HEK293 (cell line): Measurements from ENCODE around the gene ATG101.

Source experiments
- BCL11A ChIP-seq: fragments of 450-650 bp; formaldehyde crosslinking; IDR thresholded peaks from 2 replicates; pipeline ENCODE4 v1.5.1; 2016; ENCODE audit warnings: low read depth, missing biosample characterization, missing genetic modification characterization
- BCL11B ChIP-seq: fragments of 450-650 bp; formaldehyde crosslinking; IDR thresholded peaks from 2 replicates; pipeline ENCODE4 v1.5.1; 2016; ENCODE audit warnings: low read depth, missing biosample characterization, missing genetic modification characterization
- GFI1B ChIP-seq: fragments of 450-650 bp; formaldehyde crosslinking; IDR thresholded peaks from 2 replicates; pipeline ENCODE4 v1.5.1; 2016; ENCODE audit warnings: missing biosample characterization, missing genetic modification characterization
- GLIS1 ChIP-seq: fragments of 450-650 bp; formaldehyde crosslinking; IDR thresholded peaks from 2 replicates; pipeline ENCODE4 v1.5.1; 2016; ENCODE audit warnings: missing biosample characterization, missing genetic modification characterization
- GLIS2 ChIP-seq: fragments of 450-650 bp; formaldehyde crosslinking; IDR thresholded peaks from 2 replicates; pipeline ENCODE4 v1.5.1; 2016; ENCODE audit warnings: missing biosample characterization, missing genetic modification characterization
- HOXC10 ChIP-seq: sonication (generic); formaldehyde crosslinking; IDR thresholded peaks from 2 replicates; pipeline ENCODE4 v1.8.1; 2023; ENCODE audit warnings: mild to moderate bottlenecking, missing genetic modification reagents
- HOXD13 ChIP-seq: sonication (generic); formaldehyde crosslinking; IDR thresholded peaks from 2 replicates; pipeline ENCODE4 v1.8.0; 2022; ENCODE audit warnings: missing genetic modification reagents, borderline replicate concordance
- IKZF3 ChIP-seq: fragments of 450-650 bp; IDR thresholded peaks from 2 replicates; pipeline ENCODE4 v1.5.0; 2018; ENCODE audit warnings: missing biosample characterization, mild to moderate bottlenecking, missing genetic modification characterization, moderate library complexity
- KLF1 ChIP-seq: fragments of 450-650 bp; formaldehyde crosslinking; IDR thresholded peaks from 2 replicates; pipeline ENCODE4 v1.5.1; 2016; ENCODE audit warnings: missing biosample characterization, missing genetic modification characterization
- KLF10 ChIP-seq: fragments of 450-650 bp; IDR thresholded peaks from 2 replicates; pipeline ENCODE4 v1.5.1; 2018; ENCODE audit warnings: missing biosample characterization, mild to moderate bottlenecking, missing genetic modification characterization
- KLF17 ChIP-seq: fragments of 450-650 bp; formaldehyde crosslinking; IDR thresholded peaks from 2 replicates; pipeline ENCODE4 v1.5.1; 2016; ENCODE audit warnings: missing biosample characterization, missing genetic modification characterization
- KLF7 ChIP-seq: fragments of 450-650 bp; formaldehyde crosslinking; IDR thresholded peaks from 2 replicates; pipeline ENCODE4 v1.5.1; 2016; ENCODE audit warnings: missing biosample characterization, missing genetic modification characterization, borderline replicate concordance
- PATZ1 ChIP-seq: fragments of 450-650 bp; formaldehyde crosslinking; IDR thresholded peaks from 2 replicates; pipeline ENCODE4 v1.5.1; 2016; ENCODE audit warnings: missing biosample characterization, missing genetic modification characterization
- PRDM2 ChIP-seq: fragments of 450-650 bp; formaldehyde crosslinking; IDR thresholded peaks from 2 replicates; pipeline ENCODE4 v1.5.1; 2016; ENCODE audit warnings: missing biosample characterization, missing genetic modification characterization, borderline replicate concordance
- SP2 ChIP-seq: fragments of 450-650 bp; formaldehyde crosslinking; IDR thresholded peaks from 2 replicates; pipeline ENCODE4 v1.5.1; 2016; ENCODE audit warnings: missing biosample characterization, missing genetic modification characterization
- SP7 ChIP-seq: fragments of 450-650 bp; formaldehyde crosslinking; IDR thresholded peaks from 2 replicates; pipeline ENCODE4 v1.5.1; 2016; ENCODE audit warnings: missing biosample characterization, missing genetic modification characterization
- ZBTB20 ChIP-seq: fragments of 450-650 bp; formaldehyde crosslinking; IDR thresholded peaks from 2 replicates; pipeline ENCODE4 v1.5.1; 2016; ENCODE audit warnings: missing biosample characterization, missing genetic modification characterization
- ZBTB49 ChIP-seq: fragments of 450-650 bp; formaldehyde crosslinking; IDR thresholded peaks from 2 replicates; pipeline ENCODE4 v1.5.1; 2016; ENCODE audit warnings: missing biosample characterization, missing genetic modification characterization, low read depth
- ZNF140 ChIP-seq: fragments of 450-650 bp; formaldehyde crosslinking; IDR thresholded peaks from 2 replicates; pipeline ENCODE4 v1.5.1; 2016; ENCODE audit warnings: missing biosample characterization, missing genetic modification characterization
- ZNF184 ChIP-seq: fragments of 450-650 bp; IDR thresholded peaks from 2 replicates; pipeline ENCODE4 v1.5.1; 2018; ENCODE audit warnings: missing biosample characterization, mild to moderate bottlenecking, missing genetic modification characterization
- ZNF19 ChIP-seq: fragments of 450-650 bp; formaldehyde crosslinking; IDR thresholded peaks from 2 replicates; pipeline ENCODE4; 2016; ENCODE audit warnings: missing biosample characterization, missing genetic modification characterization, low read depth
- ZNF394 ChIP-seq: fragments of 450-650 bp; formaldehyde crosslinking; IDR thresholded peaks from 2 replicates; pipeline ENCODE4 v1.5.1; 2016; ENCODE audit warnings: missing biosample characterization, missing genetic modification characterization, mild to moderate bottlenecking, moderate library complexity, borderline replicate concordance
- ZNF423 ChIP-seq: fragments of 450-650 bp; formaldehyde crosslinking; IDR thresholded peaks from 2 replicates; pipeline ENCODE4 v1.5.1; 2016; ENCODE audit warnings: missing biosample characterization, missing genetic modification characterization
- ZNF473 ChIP-seq: fragments of 450-650 bp; formaldehyde crosslinking; IDR thresholded peaks from 2 replicates; pipeline ENCODE4 v1.5.1; 2017; ENCODE audit warnings: missing biosample characterization, missing genetic modification characterization
- ZNF610 ChIP-seq: fragments of 450-650 bp; formaldehyde crosslinking; IDR thresholded peaks from 2 replicates; pipeline ENCODE4 v1.5.1; 2016; ENCODE audit warnings: missing biosample characterization, missing genetic modification characterization, borderline replicate concordance
- ZNF629 ChIP-seq: fragments of 450-650 bp; formaldehyde crosslinking; IDR thresholded peaks from 2 replicates; pipeline ENCODE4 v1.5.1; 2017; ENCODE audit warnings: missing biosample characterization, missing genetic modification characterization
- ZNF654 ChIP-seq: fragments of 450-650 bp; formaldehyde crosslinking; IDR thresholded peaks from 2 replicates; pipeline ENCODE4 v1.5.1; 2016; ENCODE audit warnings: low read depth, missing biosample characterization, missing genetic modification characterization
- ZSCAN30 ChIP-seq: fragments of 450-650 bp; IDR thresholded peaks from 2 replicates; pipeline ENCODE4 v1.5.1; 2018; ENCODE audit warnings: missing biosample characterization, mild to moderate bottlenecking, missing genetic modification characterization, moderate library complexity

Gene ATG101

GRCh38 chr12:52032804-52033445 is 36.9 kb upstream of the ATG101 start (continued):
- TF ChIP-seq BCL11A: 0 out of 2 replicates have a peak, but pooled peaks have one; percentile 10
- no peak for TF ChIP-seq ZNF184 (tag by site-specific recombination)
- TF ChIP-seq ZNF19 (tag by site-specific recombination): no peak
- TF ChIP-seq ZBTB20 (tag by site-specific recombination): peak; percentile 12; the same call in 1 of the 2 replicates
- TF ChIP-seq PATZ1: peak; percentile 96
- no peak for TF ChIP-seq ZNF610 (tag by site-specific recombination)
- TF ChIP-seq ZNF394 (tag by site-specific recombination): no peak; the same call in 1 of the 2 replicates
- peak; percentile 96 for TF ChIP-seq KLF10 (tag by site-specific recombination)
- no peak for TF ChIP-seq HOXD13
- TF ChIP-seq GLIS2 (tag by site-specific recombination): peak; percentile 94
- TF ChIP-seq BCL11B: peak; percentile 79; the same call in 1 of the 2 replicates
- TF ChIP-seq ZNF140 (tag by site-specific recombination): no peak
- no peak for TF ChIP-seq ZNF473 (tag by site-specific recombination)
- peak; percentile 42 for TF ChIP-seq SP7 (tag by site-specific recombination)
- TF ChIP-seq SP2 (tag by site-specific recombination): peak; percentile 85
- peak; percentile 96 for TF ChIP-seq ZNF629 (tag by site-specific recombination)
- no peak for TF ChIP-seq ZBTB49 (tag by site-specific recombination)
- peak; percentile 81 for TF ChIP-seq KLF1 (tag by site-specific recombination)
- peak; percentile 84 for TF ChIP-seq IKZF3 (tag by site-specific recombination)
- 0 out of 2 replicates have a peak, but pooled peaks have one; percentile 17 for TF ChIP-seq KLF7 (tag by site-specific recombination)
- peak; percentile 59; the same call in 1 of the 2 replicates for TF ChIP-seq ZSCAN30
- TF ChIP-seq KLF17 (tag by site-specific recombination): peak; percentile 66; the same call in 1 of the 2 replicates
- TF ChIP-seq ZNF654 (tag by site-specific recombination): 0 out of 2 replicates have a peak, but pooled peaks have one; percentile 1
- no peak for TF ChIP-seq HOXC10 (CRISPR knock-in tag)
- no peak for TF ChIP-seq PRDM2
- peak; percentile 50; the same call in 1 of the 2 replicates for TF ChIP-seq ZNF423 (tag by site-specific recombination)
- TF ChIP-seq GFI1B: no peak
- TF ChIP-seq GLIS1: peak; percentile 90
